Gastroesophageal sphincter (tissue), 3 donors: ENCODE results near the gene CCDC51.

ENCODE experiments used
- POLR2A ChIP-seq, 2 donors: fragments of 450-650 bp; IDR thresholded peaks; one replicate each; pipeline ENCODE4 v1.6.1; 2017; ENCODE audit warnings: antibody characterized with exemption in 2 of 2, mild to moderate bottlenecking in 2 of 2, moderate library complexity in 1 of 2
- POLR2AphosphoS5 ChIP-seq: sonication (generic); formaldehyde crosslinking; IDR thresholded peaks from one replicate; pipeline ENCODE4 v1.6.1; 2017; ENCODE audit warnings: antibody characterized with exemption
- TF ChIP-seq, protein P1 (sequence below), 4 experiments: fragments of 200-600 bp in 2 of 4; fragments of 450-650 bp in 2 of 4; sonication (generic) in 1 of 4; IDR thresholded peaks; one replicate each; pipeline ENCODE4 v1.5.1; 2017 to 2019; ENCODE audit warnings: antibody characterized with exemption in 4 of 4, mild to moderate bottlenecking in 2 of 4, moderate library complexity in 2 of 4

DNA sequence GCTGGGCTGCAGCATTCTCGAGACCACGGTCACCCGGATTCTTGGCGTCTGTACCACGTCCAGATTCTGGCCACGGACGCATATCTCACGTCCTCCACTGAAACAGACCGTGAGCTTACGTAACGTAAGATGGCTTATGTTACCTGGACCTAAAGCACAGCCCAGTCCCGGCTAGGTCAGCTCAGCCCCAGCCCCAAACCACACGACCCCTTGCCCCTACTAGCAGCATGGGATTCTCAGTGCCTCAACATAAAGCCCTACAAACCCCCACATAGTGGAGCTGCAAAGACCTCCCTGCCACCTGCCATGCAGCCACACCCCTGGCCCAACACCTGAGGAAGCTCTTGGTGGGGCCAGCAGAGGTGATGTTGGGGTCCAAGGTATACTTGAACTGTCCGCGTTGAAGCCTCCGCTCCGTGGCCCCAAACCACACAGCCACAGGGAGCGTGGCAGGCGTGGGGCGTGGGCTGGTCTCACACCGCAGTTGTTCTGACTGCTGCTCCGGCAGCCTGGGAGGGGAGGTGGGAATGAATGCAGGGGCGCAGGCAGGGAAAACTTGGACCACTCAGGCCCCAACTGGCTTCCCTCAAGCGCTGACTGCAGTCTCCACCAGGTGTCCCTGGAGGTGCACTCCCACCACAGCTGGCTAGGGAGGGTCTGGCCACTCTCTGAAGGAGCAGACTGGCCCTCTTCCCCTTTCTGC, 24.5 kb downstream of the CCDC51 start:
- TF ChIP-seq, protein P1, sequence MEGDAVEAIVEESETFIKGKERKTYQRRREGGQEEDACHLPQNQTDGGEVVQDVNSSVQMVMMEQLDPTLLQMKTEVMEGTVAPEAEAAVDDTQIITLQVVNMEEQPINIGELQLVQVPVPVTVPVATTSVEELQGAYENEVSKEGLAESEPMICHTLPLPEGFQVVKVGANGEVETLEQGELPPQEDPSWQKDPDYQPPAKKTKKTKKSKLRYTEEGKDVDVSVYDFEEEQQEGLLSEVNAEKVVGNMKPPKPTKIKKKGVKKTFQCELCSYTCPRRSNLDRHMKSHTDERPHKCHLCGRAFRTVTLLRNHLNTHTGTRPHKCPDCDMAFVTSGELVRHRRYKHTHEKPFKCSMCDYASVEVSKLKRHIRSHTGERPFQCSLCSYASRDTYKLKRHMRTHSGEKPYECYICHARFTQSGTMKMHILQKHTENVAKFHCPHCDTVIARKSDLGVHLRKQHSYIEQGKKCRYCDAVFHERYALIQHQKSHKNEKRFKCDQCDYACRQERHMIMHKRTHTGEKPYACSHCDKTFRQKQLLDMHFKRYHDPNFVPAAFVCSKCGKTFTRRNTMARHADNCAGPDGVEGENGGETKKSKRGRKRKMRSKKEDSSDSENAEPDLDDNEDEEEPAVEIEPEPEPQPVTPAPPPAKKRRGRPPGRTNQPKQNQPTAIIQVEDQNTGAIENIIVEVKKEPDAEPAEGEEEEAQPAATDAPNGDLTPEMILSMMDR (IDR thresholded peaks at IDR 0.05) = no peak
- TF ChIP-seq POLR2AphosphoS5 (no peak), POLR2A (IDR thresholded peaks at IDR 0.05) (no peak)
